ENCODE data around the gene FSD1.

- no peak for TF ChIP-seq CTCF (IDR thresholded peaks at IDR 0.05; ENCODE audit: low read depth, low read length)
- no peak for TF ChIP-seq EZH2phosphoT487 (IDR thresholded peaks at IDR 0.05; ENCODE audit: low read depth)
Observed at GRCh38 chr19:4354282-4354681, 49.9 kb downstream of the FSD1 start.

All from OCI-LY3 (cell line).